CD8-positive, alpha-beta memory T cell (primary cell): Measurements from ENCODE around the gene PLA2G15. TPM values are rescaled to one million over a fixed set of nuclear protein-coding genes. Genes with fewer than 3 reads are reported as not detected.
A peak's percentile ranks its signal among the peaks of the same experiment; 100 is the strongest.
"Not testable (repeated sequence)": the region's sequence is repeated elsewhere in the genome, so short reads cannot be mapped to it uniquely, and the experiment has no call there.

Source experiments
- CTCF ChIA-PET: fragments of 350-600 bp; sonication (Branson Sonifier 250); formaldehyde crosslinking; loops from one replicate; lab custom pipeline; 2021; ENCODE audit warnings: antibody characterized with exemption; lab: Charles Lee
- POLR2A ChIA-PET: fragments of 350-600 bp; sonication (Branson Sonifier 250); formaldehyde crosslinking; loops from one replicate; lab custom pipeline; 2021; ENCODE audit warnings: antibody characterized with exemption; lab: Charles Lee
- DNase-seq, 5 donors: peaks; one replicate each; pipeline versions ENCODE4 v3.0.0 to v3.0.0-alpha.2; 2020 to 2022; ENCODE audit warnings: mixed read lengths in 1 of 5
- H3K27ac ChIP-seq: one replicate; pipeline ENCODE4 v1.7.0; 2013; ENCODE audit warnings: low read depth, mild to moderate bottlenecking, low read length, moderate library complexity
- H3K27me3 ChIP-seq: 2 replicates; pipeline ENCODE4 v1.7.0; 2013; ENCODE audit warnings: low read length, mild to moderate bottlenecking; ENCODE audit not compliant: insufficient read depth, poor library complexity, severe bottlenecking
- H3K36me3 ChIP-seq: 2 replicates; pipeline ENCODE4 v1.7.0; 2013; ENCODE audit warnings: mild to moderate bottlenecking, low read length, moderate library complexity; ENCODE audit not compliant: insufficient read depth
- H3K4me1 ChIP-seq: 2 replicates; pipeline ENCODE4 v1.7.0; 2013; ENCODE audit warnings: mild to moderate bottlenecking, low read length, moderate library complexity; ENCODE audit not compliant: insufficient read depth
- H3K4me3 ChIP-seq: 2 replicates; pipeline ENCODE4 v1.7.0; 2013; ENCODE audit warnings: mild to moderate bottlenecking, low read length
- H3K9me3 ChIP-seq: 2 replicates; pipeline ENCODE4 v1.7.0; 2013; ENCODE audit warnings: mild to moderate bottlenecking, low read length
- H3K27ac Mint-ChIP-seq, 8 donors: one replicate each; pipeline ENCODE4 v1.8.0; 2020 to 2021; ENCODE audit warnings: mixed read lengths in 8 of 8, mild to moderate bottlenecking in 6 of 8, inconsistent platforms in 3 of 8, moderate library complexity in 3 of 8
- H3K27me3 Mint-ChIP-seq, 2 donors: one replicate each; pipeline ENCODE4 v1.8.0; 2020 to 2021; ENCODE audit warnings: mixed read lengths in 2 of 2, mild to moderate bottlenecking in 1 of 2, moderate library complexity in 1 of 2
- H3K36me3 Mint-ChIP-seq, 3 donors: one replicate each; pipeline ENCODE4 v1.8.0; 2020 to 2021; ENCODE audit warnings: mixed read lengths in 3 of 3, inconsistent platforms in 1 of 3, mild to moderate bottlenecking in 1 of 3
- H3K4me1 Mint-ChIP-seq, 3 donors: one replicate each; pipeline ENCODE4 v1.8.0; 2020 to 2021; ENCODE audit warnings: mixed read lengths in 3 of 3, inconsistent platforms in 1 of 3, mild to moderate bottlenecking in 1 of 3
- H3K4me3 Mint-ChIP-seq, 7 donors: one replicate each; pipeline ENCODE4 v1.8.0; 2020 to 2021; ENCODE audit warnings: mixed read lengths in 7 of 7, mild to moderate bottlenecking in 6 of 7, moderate library complexity in 4 of 7, inconsistent platforms in 2 of 7
- H3K9me3 Mint-ChIP-seq, 5 donors: one replicate each; pipeline ENCODE4 v1.8.0; 2020 to 2022; ENCODE audit warnings: mixed read lengths in 5 of 5, mild to moderate bottlenecking in 3 of 5, moderate library complexity in 2 of 5, inconsistent platforms in 1 of 5
- polyA plus RNA-seq: library from polyadenylated mRNA; unstranded; fragments of 300-500 nt; fragmentation: Illumina TruSeq; gene quantifications from one replicate; pipeline ENCODE4 v1.2.3, GENCODE V29; 2021
- total RNA-seq, 2 experiments: library from RNA; stranded (reverse); gene quantifications; one replicate each; pipeline ENCODE4 v1.2.3, GENCODE V29; 2021

Gene PLA2G15
- total and polyA plus RNA-seq, 3 experiments from 2014 or later, result 9.0 to 11.0 (median 9.4) TPM

GRCh38 chr16:68286153-68287074 lies 41.2 kb downstream of the PLA2G15 start:
- Histone ChIP-seq H3K36me3 (peaks cover 19% of the 10 kb centered on the region), H3K27ac (no peak overlapping the region), H3K27me3 (no peaks in the 10 kb centered on the region), H3K4me1 (peaks cover 99% of the 10 kb centered on the region), H3K4me3 (peak overlapping the region; percentile 57), H3K9me3 (no peaks in the 10 kb centered on the region)
- peaks cover 92 to 96% (median 95%) of the 10 kb centered on the region in 3 donors for H3K4me1 Mint-ChIP-seq
- DNase-seq, result peak in 2 of 5 donors; percentile 53 to 73
- H3K27me3 Mint-ChIP-seq, result no peaks in the 10 kb centered on the region
- CTCF ChIA-PET, result interaction anchor here (1.1 to 22.1 kb wide), 8 partner anchors 8 to 43 kb away, joined by 4 to 319 read pairs (median 11); partner anchors contain the start of genes PRMT7, SLC7A6 and SLC7A6OS
- peaks cover 3 to 64% (median 28%) of the 10 kb centered on the region in 3 donors for H3K36me3 Mint-ChIP-seq
- peak overlapping the region; percentile 85 to 98 (median 90) for H3K27ac Mint-ChIP-seq
- no peaks in the 10 kb centered on the region for H3K9me3 Mint-ChIP-seq
- peak overlapping the region; percentile 67 to 90 (median 83) for H3K4me3 Mint-ChIP-seq
- POLR2A ChIA-PET, result interaction anchor here (0.5 to 3.5 kb wide), 12 partner anchors 10 to 1362 kb away, joined by 3 to 21 read pairs (median 5); partner anchors contain the start of genes GFOD2, PRMT7, SLC7A6 and SLC7A6OS

DNA sequence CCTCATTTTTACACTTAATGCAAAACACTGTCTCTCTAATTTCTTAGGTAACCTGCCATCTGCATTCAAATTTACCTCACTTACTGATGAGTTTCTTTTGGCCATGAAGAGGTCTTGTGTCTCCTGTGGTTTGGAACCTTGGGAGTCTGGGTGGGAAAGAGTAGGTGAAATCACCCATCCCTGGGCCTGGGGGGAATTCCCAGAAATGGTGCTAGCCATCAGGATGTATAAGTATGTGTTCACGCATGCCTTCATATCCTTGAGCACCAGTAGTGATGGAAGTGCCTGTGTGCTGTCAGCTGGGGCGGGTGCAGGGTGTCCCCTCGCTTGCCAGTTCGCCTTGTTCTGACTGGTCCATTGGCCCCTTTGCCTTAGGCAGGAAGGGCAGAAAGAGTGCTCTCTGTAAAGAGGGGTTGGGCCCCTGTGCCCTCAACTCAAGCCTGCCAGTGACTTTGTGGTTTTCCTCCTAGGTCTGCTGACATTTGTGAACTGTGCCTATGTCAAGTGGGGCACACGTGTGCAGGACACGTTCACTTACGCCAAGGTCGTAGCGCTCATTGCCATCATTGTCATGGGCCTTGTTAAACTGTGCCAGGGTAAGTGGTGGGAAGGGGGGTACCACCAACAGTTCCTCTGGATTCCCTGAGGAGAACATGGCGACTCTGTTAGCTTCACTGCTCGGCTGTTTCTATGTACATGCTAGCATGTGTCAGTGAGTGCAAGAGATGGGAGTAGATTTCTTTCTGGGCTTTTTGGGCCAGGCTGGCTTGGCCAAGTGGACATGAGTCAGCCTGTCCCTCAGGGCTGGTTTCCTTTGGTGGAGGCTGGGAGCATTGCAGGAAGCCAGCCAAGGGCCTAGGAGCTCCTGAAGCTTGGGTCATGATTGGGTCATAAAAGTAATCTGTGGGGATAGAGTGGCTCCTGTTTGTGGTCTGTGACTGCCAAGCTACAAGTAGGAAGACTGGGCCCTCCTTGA lies 42.4 kb downstream of the PLA2G15 start:
- Mint-ChIP-seq H3K9me3 (no peaks in the 10 kb centered on the region), H3K4me1 (peaks cover 91 to 95% (median 95%) of the 10 kb centered on the region in 3 donors), H3K36me3 (peaks cover 3 to 63% (median 24%) of the 10 kb centered on the region in 3 donors), H3K27ac (peak overlapping the region; percentile 79 to 98 (median 91)), H3K4me3 (peak overlapping the region; percentile 53 to 84 (median 72)), H3K27me3 (no peaks in the 10 kb centered on the region)
- Histone ChIP-seq H3K36me3 (peaks cover 18% of the 10 kb centered on the region), H3K27me3 (no peaks in the 10 kb centered on the region), H3K9me3 (no peaks in the 10 kb centered on the region), H3K27ac (no peak overlapping the region), H3K4me3 (peak overlapping the region; percentile 57), H3K4me1 (peaks cover 99% of the 10 kb centered on the region)
- ChIA-PET CTCF (interaction anchor here (0.8 to 22.1 kb wide), 4 partner anchors 23 to 41 kb away, joined by 3 to 319 read pairs (median 8); partner anchors contain the start of genes PRMT7, SLC7A6 and SLC7A6OS), POLR2A (interaction anchor here (0.5 to 1.6 kb wide), 6 partner anchors 13 to 398 kb away, joined by 3 to 9 read pairs (median 6); partner anchors contain the start of genes PLA2G15, PRMT7 and SLC7A6OS)
- DNase-seq, result peak in 4 of 5 donors; percentile 19 to 63 (median 60)

DNA sequence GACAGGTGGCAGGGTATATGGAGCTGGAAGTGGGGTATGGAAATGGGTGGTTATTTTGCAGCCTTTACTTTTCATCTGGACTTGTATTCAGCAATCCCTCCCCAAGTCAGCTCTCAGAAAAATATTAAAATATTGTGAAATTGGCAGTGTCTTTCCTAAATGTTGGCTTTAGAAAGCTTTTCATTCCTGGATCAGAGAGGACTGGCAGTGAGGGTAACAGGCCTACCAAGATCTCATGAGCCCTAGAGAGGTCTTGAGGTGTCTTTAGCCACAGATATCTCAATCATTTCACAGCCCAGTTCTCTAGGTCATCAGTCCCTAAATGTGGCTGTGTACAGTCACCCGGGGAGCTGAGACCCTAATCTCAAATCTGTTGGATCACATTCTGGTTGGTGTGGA lies 43.1 kb downstream of the PLA2G15 start:
- H3K36me3 ChIP-seq, result peaks cover 18% of the 10 kb centered on the region
- Mint-ChIP-seq H3K4me3 (peak overlapping the region in 6 of 7 donors; percentile 53 to 84 (median 76)), H3K9me3 (no peaks in the 10 kb centered on the region), H3K27ac (peak overlapping the region; percentile 79 to 98 (median 91)), H3K27me3 (no peaks in the 10 kb centered on the region), H3K4me1 (peaks cover 89 to 93% (median 93%) of the 10 kb centered on the region in 3 donors), H3K36me3 (peaks cover 3 to 62% (median 22%) of the 10 kb centered on the region in 3 donors)
- H3K9me3 ChIP-seq, result no peaks in the 10 kb centered on the region
- no peak overlapping the region for H3K27ac ChIP-seq
- H3K4me3 ChIP-seq, result peak overlapping the region; percentile 5
- H3K27me3 ChIP-seq, result no peaks in the 10 kb centered on the region
- POLR2A ChIA-PET, result interaction anchor here (0.5 to 1.6 kb wide), 4 partner anchors 13 to 399 kb away, joined by 4 to 9 read pairs (median 6); partner anchors contain the start of genes PLA2G15, PRMT7 and SLC7A6OS
- CTCF ChIA-PET, result interaction anchor here (0.8 to 22.1 kb wide), 5 partner anchors 23 to 51 kb away, joined by 3 to 319 read pairs (median 4); partner anchors contain the start of genes PRMT7, SLC7A6 and SLC7A6OS
- peaks cover 96% of the 10 kb centered on the region for H3K4me1 ChIP-seq
- DNase-seq, result no peak

GRCh38 chr16:68288796-68289195 lies 43.6 kb downstream of the PLA2G15 start:
- ChIA-PET POLR2A (interaction anchor here (1.4 kb wide), 1 partner anchor 44 kb away, joined by 4 read pairs; the partner anchor contains the start of gene PLA2G15), CTCF (interaction anchor here (0.9 to 22.1 kb wide), 5 partner anchors 16 to 52 kb away, joined by 3 to 319 read pairs (median 6); partner anchors contain the start of genes PRMT7, SLC7A6 and SLC7A6OS)
- not testable (repeated sequence) for DNase-seq, H3K9me3 ChIP-seq, H3K4me3 ChIP-seq, H3K27me3 ChIP-seq, H3K27ac ChIP-seq, H3K27me3 Mint-ChIP-seq, H3K9me3 Mint-ChIP-seq
- Mint-ChIP-seq H3K4me3 (peak overlapping the region in 3 of 7 donors; percentile 52 to 84 (median 56)), H3K4me1 (peaks cover 88 to 93% (median 93%) of the 10 kb centered on the region in 3 donors), H3K27ac (peak overlapping the region; percentile 84 to 98 (median 94)), H3K36me3 (peaks cover 6 to 61% (median 22%) of the 10 kb centered on the region in 3 donors)
- H3K36me3 ChIP-seq, result peaks cover 23% of the 10 kb centered on the region
- peaks cover 91% of the 10 kb centered on the region for H3K4me1 ChIP-seq

DNA sequence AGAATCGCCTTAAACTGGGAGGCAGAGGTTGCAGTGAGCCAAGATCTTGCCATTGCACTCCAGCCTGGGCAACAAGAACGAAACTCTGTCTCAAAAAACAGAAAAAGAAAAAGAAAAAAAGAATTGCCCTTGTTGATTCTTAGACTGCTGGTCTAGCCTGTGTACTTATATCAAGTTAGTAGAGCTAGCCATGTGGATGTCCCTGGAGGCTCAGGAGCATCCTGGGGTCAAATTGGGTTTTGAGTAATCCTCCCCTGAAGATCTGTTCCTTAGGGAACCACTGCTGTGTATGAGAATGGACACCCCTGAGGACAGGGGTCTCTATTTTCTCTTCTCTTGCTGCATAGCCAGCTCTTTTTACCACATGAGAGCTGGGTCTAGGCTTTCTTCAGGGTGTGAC lies 44.0 kb downstream of the PLA2G15 start:
- H3K9me3 Mint-ChIP-seq, result no peaks in the 10 kb centered on the region
- Histone ChIP-seq H3K4me1 (peaks cover 87% of the 10 kb centered on the region), H3K36me3 (peaks cover 25% of the 10 kb centered on the region), H3K27ac (no peak overlapping the region), H3K27me3 (no peaks in the 10 kb centered on the region), H3K4me3 (no peak overlapping the region), H3K9me3 (no peaks in the 10 kb centered on the region)
- H3K4me3 Mint-ChIP-seq, result peak overlapping the region in 6 of 7 donors; percentile 18 to 71 (median 54)
- ChIA-PET POLR2A (interaction anchor here (1.0 to 1.6 kb wide), 5 partner anchors 17 to 53 kb away, joined by 4 to 6 read pairs (median 5); partner anchors contain the start of genes ESRP2, PLA2G15, PRMT7 and SLC7A6), CTCF (interaction anchor here (0.9 to 22.1 kb wide), 6 partner anchors 17 to 52 kb away, joined by 3 to 319 read pairs (median 4); partner anchors contain the start of genes PRMT7, SLC7A6 and SLC7A6OS)
- H3K4me1 Mint-ChIP-seq, result peaks cover 87 to 92% (median 89%) of the 10 kb centered on the region in 3 donors
- peak overlapping the region; percentile 84 to 98 (median 92) for H3K27ac Mint-ChIP-seq
- no peak for DNase-seq
- no peaks in the 10 kb centered on the region for H3K27me3 Mint-ChIP-seq
- H3K36me3 Mint-ChIP-seq, result peaks cover 6 to 63% (median 21%) of the 10 kb centered on the region in 3 donors

- H3K27ac Mint-ChIP-seq, result peak overlapping the region; percentile 84 to 98 (median 92)
- peak in 3 of 5 donors; percentile 40 to 57 (median 48) for DNase-seq
- H3K36me3 Mint-ChIP-seq, result peaks cover 6 to 68% (median 23%) of the 10 kb centered on the region in 3 donors
- peaks cover 30% of the 10 kb centered on the region for H3K36me3 ChIP-seq
- no peaks in the 10 kb centered on the region for H3K27me3 Mint-ChIP-seq
- H3K4me1 ChIP-seq, result peaks cover 82% of the 10 kb centered on the region
- H3K27me3 ChIP-seq, result no peaks in the 10 kb centered on the region
- no peaks in the 10 kb centered on the region for H3K9me3 Mint-ChIP-seq
- H3K4me3 ChIP-seq, result peak overlapping the region; percentile 19
- ChIA-PET POLR2A (interaction anchor here (0.5 to 1.6 kb wide), 7 partner anchors 14 to 54 kb away, joined by 3 to 6 read pairs (median 5); partner anchors contain the start of genes ESRP2, PRMT7, SLC7A6 and SLC7A6OS), CTCF (interaction anchor here (1.1 to 22.1 kb wide), 5 partner anchors 20 to 39 kb away, joined by 3 to 319 read pairs (median 6); partner anchors contain the start of genes PRMT7, SLC7A6 and SLC7A6OS)
- H3K4me3 Mint-ChIP-seq, result peak overlapping the region; percentile 18 to 71 (median 56)
- no peaks in the 10 kb centered on the region for H3K9me3 ChIP-seq
- H3K4me1 Mint-ChIP-seq, result peaks cover 83 to 89% (median 83%) of the 10 kb centered on the region in 3 donors
- peak overlapping the region; percentile 35 for H3K27ac ChIP-seq
These were observed 44.6 kb downstream of the PLA2G15 start for GRCh38 chr16:68289621-68290329.
